GM12878 (cell line): ENCODE results near the gene TUBA1A. TPM values are rescaled to one million over a fixed set of nuclear protein-coding genes. Genes with fewer than 3 reads are reported as not detected.

Experiments
- ATAC-seq: fragments of 200-7000 bp; cut with Tn5 transposase; 3 replicates; pipeline ENCODE4 v1.9.1; 2020; ENCODE audit warnings: mild to moderate bottlenecking, moderate library complexity
- BruUV-seq: library from RNA; stranded (reverse); fragments of 400-500 nt; replicated peaks from 2 replicates; lab custom pipeline; 2021; lab: Mats Ljungman, UMichigan
- CTCF ChIA-PET: fragments of 300-600 bp; sonication (Branson Sonifier 250); formaldehyde crosslinking; extraction: SDS; loops from one replicate; lab custom pipeline; 2021; ENCODE audit warnings: inconsistent platforms; lab: Yijun Ruan, JAX
- POLR2A ChIA-PET: fragments of 350-600 bp; formaldehyde crosslinking; extraction: SDS; loops from one replicate; lab custom pipeline; 2021; ENCODE audit warnings: inconsistent platforms; lab: Charles Lee
- RAD21 ChIA-PET: fragments of 300-600 bp; sonication (Branson Sonifier 250); formaldehyde crosslinking; loops from one replicate; lab custom pipeline; 2023; ENCODE audit warnings: antibody characterized with exemption; ENCODE audit not compliant: unreplicated experiment; lab: Charles Lee
- SMC1A ChIA-PET: fragments of 300-600 bp; sonication (Branson Sonifier 250); formaldehyde crosslinking; loops from one replicate; lab custom pipeline; 2023; ENCODE audit not compliant: unreplicated experiment, uncharacterized antibody; lab: Charles Lee
- DNase-seq: peaks from one replicate; pipeline ENCODE4 v3.0.0-alpha.2; 2011; ENCODE audit warnings: low read depth, low spot score
- FAIRE-seq: peaks from 3 replicates; lab custom pipeline; 2011; peaks lifted over from hg19 to GRCh38; lab: Jason Lieb, UNC
- H2AFZ ChIP-seq: 2 replicates; pipeline ENCODE4 v1.6.0; 2011; ENCODE audit warnings: low read depth, low read length, control low read depth; ENCODE audit not compliant: control insufficient read depth
- H3K27ac ChIP-seq: 2 replicates; pipeline ENCODE4 v1.5.1; 2011; ENCODE audit warnings: control low read depth; ENCODE audit not compliant: control insufficient read depth, insufficient read depth
- H3K27me3 ChIP-seq, 2 experiments: replicated peaks in 1 of 2; 2 replicates each; pipeline versions ENCODE4 v1.6.0 to v1.6.1; 2011; ENCODE audit warnings: low read length in 1 of 2; ENCODE audit not compliant: control insufficient read depth in 2 of 2, insufficient read depth in 2 of 2
- H3K36me3 ChIP-seq, 2 experiments: 2 replicates each; pipeline ENCODE4 v1.5.1; 2011; ENCODE audit warnings: low read length in 1 of 2; ENCODE audit not compliant: control insufficient read depth in 2 of 2, insufficient read depth in 2 of 2
- H3K4me1 ChIP-seq: 2 replicates; pipeline ENCODE4 v1.6.1; 2011; ENCODE audit warnings: mild to moderate bottlenecking, low read length, moderate library complexity, mixed read lengths; ENCODE audit not compliant: control insufficient read depth, insufficient read depth
- H3K4me2 ChIP-seq: 2 replicates; pipeline ENCODE4 v1.6.0; 2011; ENCODE audit warnings: control low read depth; ENCODE audit not compliant: control insufficient read depth, insufficient read depth
- H3K4me3 ChIP-seq: fragments of 200-600 bp; sonication (generic); 2 replicates; pipeline ENCODE4 v1.5.1; 2016
- H3K79me2 ChIP-seq: 2 replicates; pipeline ENCODE4 v1.6.0; 2011; ENCODE audit warnings: low read length; ENCODE audit not compliant: control insufficient read depth, insufficient read depth
- H3K9ac ChIP-seq: 2 replicates; pipeline ENCODE4 v1.8.0; 2011; ENCODE audit warnings: low read length, control low read depth, mixed read lengths; ENCODE audit not compliant: control insufficient read depth, insufficient read depth
- H3K9me3 ChIP-seq: replicated peaks from 3 replicates; pipeline ENCODE4 v1.5.1; 2011; ENCODE audit warnings: mild to moderate bottlenecking, low read length; ENCODE audit not compliant: control insufficient read depth, insufficient read depth
- H4K20me1 ChIP-seq: 2 replicates; pipeline ENCODE4 v1.6.0; 2011; ENCODE audit not compliant: control insufficient read depth, insufficient read depth
- ATF7 ChIP-seq: fragments of 450-650 bp; IDR thresholded peaks from 2 replicates; pipeline ENCODE4 v1.6.1; 2016; ENCODE audit warnings: low read depth, mild to moderate bottlenecking
- NFYA ChIP-seq: IDR thresholded peaks from 2 replicates; pipeline ENCODE4 v1.6.1; 2011; ENCODE audit warnings: low read depth, mild to moderate bottlenecking, low read length, improper control_type of control experiment, borderline replicate concordance
- NR2C2 ChIP-seq: IDR thresholded peaks from 2 replicates; pipeline ENCODE4 v1.6.1; 2011; ENCODE audit warnings: borderline replicate concordance, low read depth; ENCODE audit not compliant: control insufficient read depth, insufficient read length
- PKNOX1 ChIP-seq: fragments of 450-650 bp; IDR thresholded peaks from 2 replicates; pipeline ENCODE4 v1.6.1; 2016; ENCODE audit warnings: mild to moderate bottlenecking
- STAT3 ChIP-seq: IDR thresholded peaks from 2 replicates; pipeline ENCODE4 v1.6.1; 2011; ENCODE audit warnings: low read depth, low read length, improper control_type of control experiment
- ZBED1 ChIP-seq: IDR thresholded peaks from 2 replicates; pipeline ENCODE4 v1.6.1; 2016; ENCODE audit warnings: borderline replicate concordance
- ZNF592 ChIP-seq: fragments of 450-650 bp; IDR thresholded peaks from 2 replicates; pipeline ENCODE4 v1.6.1; 2017; ENCODE audit warnings: mild to moderate bottlenecking, moderate library complexity
- WGBS: methylation state at CpG from one replicate; pipeline ENCODE4 v1.1.6; 2016; ENCODE audit warnings: low lambda C conversion rate; ENCODE audit not compliant: insufficient replicate concordance, insufficient coverage; ENCODE audit errors: missing lambda C conversion rate; 5-methylcytosine and 5-hydroxymethylcytosine counted together
- in situ Hi-C: fragments of 300-500 bp; cut with MboI; formaldehyde crosslinking; loops from 9 replicates; pipeline ENCODE4 v1.14.3; 2018; ENCODE audit warnings: mixed read lengths
- intact Hi-C: fragments of 100-400 bp; cut with micrococcal nuclease; formaldehyde crosslinking; loops from one replicate; pipeline ENCODE4 v1.14.2; 2022; ENCODE audit not compliant: unreplicated experiment
- polyA plus RNA-seq, 11 experiments: library from polyadenylated mRNA; depleted of rRNA in 4 of 11; unstranded in 6 of 11; stranded (reverse) in 5 of 11; fragments of >200 nt; fragmentation: Nextera tagmentation in 4 of 11; fragmentation: Illumina TruSeq in 1 of 11; extraction: Ambion mirVana in 4 of 11; extraction: Trizol in 1 of 11; gene quantifications; 1 replicate in 1 of 11; 2 replicates in 10 of 11; pipeline versions ENCODE4 v1.2.1 to v1.2.3, GENCODE V29; 2011 to 2016; ENCODE audit warnings: inconsistent platforms in 2 of 11, missing spikeins in 2 of 11, low read depth in 1 of 11
- total RNA-seq, 4 experiments: library from RNA; depleted of rRNA in 3 of 4; stranded (reverse); fragments of >200 nt in 3 of 4; fragmentation: Illumina TruSeq in 1 of 4; extraction: Trizol in 1 of 4; gene quantifications; 2 replicates each; pipeline versions ENCODE4 v1.2.1 to v1.2.3, GENCODE V29; 2013 to 2021

Gene TUBA1A
- total and polyA plus RNA-seq, 10 of the 15 experiments (the other 5 are each of a cell fraction or from before 2014, with no cell fraction given): 129 to 496 (median 249) TPM

- no peak overlapping the region for H3K4me3 ChIP-seq
- no peak for ATAC-seq
- H3K79me2 ChIP-seq: no peaks in the 10 kb centered on the region; the same call in 1 of the 2 replicates
- no peak overlapping the region for H3K4me2 ChIP-seq
- H2AFZ ChIP-seq: no peak overlapping the region
- WGBS: 100% methylated on average over 2 of the region's 2 CpGs
- TF ChIP-seq NFYA: no peak
- no peak for TF ChIP-seq STAT3
- TF ChIP-seq ZBED1: no peak
- no peak for TF ChIP-seq ATF7
- TF ChIP-seq PKNOX1: no peak
- TF ChIP-seq NR2C2: no peak
- TF ChIP-seq ZNF592: no peak
- BruUV-seq: no TSS peak
- no peaks in the 10 kb centered on the region for H3K36me3 ChIP-seq
- H3K9ac ChIP-seq: no peak overlapping the region
- no peaks in the 10 kb centered on the region for H3K27me3 ChIP-seq
- ChIA-PET SMC1A (interaction anchor here (0.6 kb wide), 1 partner anchor 74 kb away, joined by 3 read pairs; no protein-coding TSS in a partner anchor), RAD21 (no interaction called here), POLR2A (interaction anchor here (0.5 to 1.5 kb wide), 4 partner anchors 16 to 1242 kb away, joined by 3 to 8 read pairs (median 4); partner anchors contain the start of gene TUBA1B), CTCF (no interaction called here)
- no peaks in the 10 kb centered on the region for H3K4me1 ChIP-seq
- no peak overlapping the region for H3K27ac ChIP-seq
- no peaks in the 10 kb centered on the region for H4K20me1 ChIP-seq
- DNase-seq: no peak
- H3K9me3 ChIP-seq: no peaks in the 10 kb centered on the region
- no peak for FAIRE-seq
- intact Hi-C loops: no loop called here
- in situ Hi-C loops: no loop called here
These were observed 41.5 kb downstream of the TUBA1A start for GRCh38 chr12:49147384-49147783.
